Head of caudate nucleus (tissue), 42 donors: Measurements from ENCODE around the gene MBOAT7.
A peak's percentile ranks its signal among the peaks of the same experiment; 100 is the strongest.
"Not testable (repeated sequence)": the region's sequence is repeated elsewhere in the genome, so short reads cannot be mapped to it uniquely, and the experiment has no call there.

Experiments
- DNase-seq, 42 donors: peaks; one replicate each; pipeline versions ENCODE4 v3.0.0 to v3.0.0-alpha.2; 2020 to 2021; ENCODE audit warnings: mixed read lengths in 7 of 42
- intact Hi-C: fragments of 100-400 bp; cut with DNase I; formaldehyde crosslinking; loops from one replicate; pipeline ENCODE4 v1.15.0; 2022

Gene MBOAT7

GRCh38 chr19:54191811-54192453 is 2.6 kb upstream of the MBOAT7 start:
- DNase-seq = no peak
- intact Hi-C loops = no loop called here

DNA sequence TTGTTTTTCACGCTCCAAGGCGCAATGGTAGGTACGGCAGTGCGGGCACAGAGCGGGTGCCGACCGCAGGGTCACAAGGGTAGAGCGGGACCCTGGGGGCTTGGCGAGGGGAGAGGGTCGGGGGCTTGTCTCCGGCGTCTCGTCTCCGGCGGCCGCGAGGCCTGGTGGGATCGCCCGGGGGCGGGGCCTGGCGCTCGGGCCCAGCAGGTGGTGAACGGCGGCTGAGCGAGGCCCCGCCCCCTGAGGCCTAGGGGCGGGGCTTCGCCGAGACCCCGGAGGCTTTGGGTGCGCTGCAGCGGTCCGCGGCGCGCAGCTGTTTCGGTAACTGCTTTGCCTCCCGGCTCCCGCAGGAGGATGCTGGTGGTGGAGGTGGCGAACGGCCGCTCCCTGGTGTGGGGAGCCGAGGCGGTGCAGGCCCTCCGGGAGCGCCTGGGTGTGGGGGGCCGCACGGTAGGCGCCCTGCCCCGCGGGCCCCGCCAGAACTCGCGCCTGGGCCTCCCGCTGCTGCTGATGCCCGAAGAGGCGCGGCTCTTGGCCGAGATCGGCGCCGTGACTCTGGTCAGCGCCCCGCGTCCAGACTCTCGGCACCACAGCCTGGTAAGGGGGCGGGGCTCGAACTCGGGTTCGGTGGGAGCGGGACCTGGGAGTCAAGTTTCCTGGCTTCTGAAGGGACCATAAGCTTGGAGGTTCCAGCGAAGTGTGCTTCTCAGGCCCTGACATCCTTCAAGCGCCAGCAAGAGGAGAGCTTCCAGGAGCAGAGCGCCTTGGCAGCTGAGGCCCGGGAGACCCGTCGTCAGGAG is 1.8 kb upstream of the MBOAT7 start, which contains the start of gene TSEN34:
TSS of gene TSEN34 (plus strand) at position 298 of the 800 bp plus-strand sequence. CDS start at position 355, 57 bp downstream.
- intact Hi-C loops = no loop called here
- peak in 40 of 42 donors; percentile 64 to 93 (median 86) for DNase-seq

DNA sequence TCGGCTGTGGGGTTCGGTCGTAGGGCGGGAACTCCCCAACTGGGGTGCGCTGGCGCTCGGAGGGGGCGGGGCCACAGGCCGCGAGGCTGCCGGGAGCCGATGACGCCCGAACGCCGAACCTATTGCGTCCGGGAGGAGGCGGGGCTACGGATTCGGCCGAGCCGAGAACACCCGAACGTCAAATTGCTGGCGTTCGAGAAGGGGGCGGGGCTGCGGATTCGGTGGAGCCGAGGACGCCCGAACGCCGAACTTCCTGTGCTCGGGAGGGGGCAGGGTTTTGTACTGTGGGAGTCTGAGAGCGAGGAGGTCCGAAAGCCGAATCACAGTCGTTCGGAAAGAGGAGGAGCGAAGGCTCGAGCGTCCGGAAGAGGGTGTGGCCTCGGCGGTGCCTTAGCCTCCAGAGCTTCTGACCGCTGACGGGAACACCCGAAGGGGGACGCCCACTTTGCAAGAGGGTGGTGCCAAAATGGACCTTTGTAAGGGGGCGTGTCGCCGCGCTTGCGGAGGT is 1.2 kb upstream of the MBOAT7 start:
- DNase-seq = peak; percentile 99 to 100 (median 100)
- intact Hi-C loops = loop anchor here (1.0 kb wide), 1 partner anchor 10 kb away; the partner anchor contains the start of gene RPS9

- intact Hi-C loops = loop anchor here (1.0 kb wide), 1 partner anchor 10 kb away; the partner anchor contains the start of gene RPS9
- DNase-seq = peak; percentile 99 to 100 (median 100)
Observed at GRCh38 chr19:54189735-54190502, 539 bp upstream of the MBOAT7 start.

DNA sequence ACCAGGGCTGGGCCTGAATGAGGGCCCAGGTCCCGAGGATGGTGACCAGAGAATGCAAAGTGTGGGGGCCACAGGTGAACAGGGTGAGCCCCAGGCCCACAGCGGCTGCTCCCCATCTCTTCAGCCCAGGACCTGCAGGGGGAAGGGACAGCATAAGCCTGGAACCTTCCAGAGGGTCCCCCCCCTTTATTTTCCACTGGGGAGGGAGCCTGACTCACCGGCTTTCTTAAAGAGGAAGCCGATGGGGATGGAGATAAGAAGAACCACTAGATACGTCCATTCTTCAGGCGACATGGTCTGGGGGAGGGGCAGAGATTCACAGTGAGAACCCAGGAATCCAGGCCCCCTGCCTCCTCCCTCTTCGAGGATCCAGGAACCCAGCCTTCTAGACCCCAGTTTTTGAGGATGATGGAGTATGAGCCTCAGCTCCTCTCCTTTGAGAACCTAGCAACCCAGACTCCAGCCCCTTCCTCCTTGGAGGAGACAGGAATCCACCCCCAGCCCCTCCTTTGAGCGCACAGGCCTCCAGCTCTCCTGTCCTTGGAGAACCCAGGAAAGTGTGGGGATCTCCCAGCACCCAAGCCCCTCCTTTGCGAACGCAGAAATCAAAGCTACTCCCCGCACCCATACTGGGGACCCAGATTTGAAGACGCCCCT is 1.0 kb downstream of the MBOAT7 start:
- peak in 4 of 42 donors; percentile 15 to 52 (median 40) for DNase-seq
- intact Hi-C loops = no loop called here

DNA sequence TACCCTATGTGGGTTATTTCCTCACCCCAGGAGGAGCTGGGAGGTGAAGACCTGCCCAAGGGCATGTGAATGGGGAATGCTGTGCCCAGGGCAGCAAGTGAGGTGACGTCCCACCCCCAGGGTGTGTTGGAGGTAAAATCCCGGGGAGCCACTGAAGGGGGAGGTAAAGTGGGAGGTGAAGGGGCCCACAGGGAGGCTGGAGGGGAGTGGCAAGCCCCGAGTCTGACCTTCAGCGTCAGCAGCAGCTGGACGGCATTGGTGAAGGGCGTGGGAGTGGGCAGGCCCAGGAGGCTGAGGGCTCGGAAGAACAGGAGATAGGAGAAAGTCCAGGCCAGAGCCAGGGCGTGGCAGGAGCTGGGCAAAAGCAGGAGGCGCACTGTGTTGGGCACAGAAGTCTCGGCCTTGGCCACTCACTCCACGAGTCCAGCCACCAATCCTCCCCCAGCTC is 2.4 kb downstream of the MBOAT7 start:
- no peak for DNase-seq
- intact Hi-C loops = no loop called here

GRCh38 chr19:54186351-54186750 is 3.0 kb downstream of the MBOAT7 start:
- no peak for DNase-seq
- intact Hi-C loops = no loop called here

DNA sequence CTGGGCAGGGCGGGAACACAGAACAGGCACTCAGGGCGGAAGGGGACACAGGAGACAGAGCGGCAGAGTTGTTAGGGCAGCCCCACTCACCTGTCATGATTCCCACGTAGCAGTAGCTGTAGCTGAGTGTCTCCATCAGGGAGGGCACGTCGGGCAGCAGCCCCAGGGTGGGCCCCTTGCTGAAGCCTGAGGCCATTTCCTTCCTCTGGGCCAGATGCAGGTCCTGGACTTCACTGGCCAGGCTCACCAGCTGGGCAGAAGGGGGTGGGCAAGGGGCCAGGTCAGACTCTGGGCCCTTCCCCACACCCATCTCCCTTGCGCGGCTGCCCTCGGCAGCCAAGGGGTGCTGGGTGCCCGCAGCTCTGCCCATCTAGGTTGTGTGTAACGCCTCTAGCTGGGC is 5.9 kb downstream of the MBOAT7 start:
- DNase-seq = no peak
- intact Hi-C loops = no loop called here

DNA sequence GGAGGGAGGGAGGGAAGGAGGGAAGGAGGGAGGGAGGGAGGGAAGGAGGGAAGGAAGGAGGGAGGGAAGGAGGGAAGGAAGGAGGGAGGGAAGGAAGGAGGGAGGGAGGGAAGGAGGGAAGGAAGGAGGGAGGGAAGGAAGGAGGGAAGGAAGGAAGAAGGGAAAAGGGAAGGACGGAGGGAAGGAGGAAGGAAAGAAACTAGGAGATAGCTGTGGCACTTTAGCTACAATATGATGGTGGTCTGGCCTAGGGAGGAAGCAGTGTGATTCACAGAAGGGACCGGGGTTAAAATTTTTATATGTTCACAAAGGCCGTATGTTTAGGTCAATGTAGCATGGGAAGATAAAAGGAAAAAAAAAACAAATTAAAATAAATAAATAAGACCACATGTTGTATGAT is 7.5 kb downstream of the MBOAT7 start:
- intact Hi-C loops, DNase-seq: not testable (repeated sequence)

DNA sequence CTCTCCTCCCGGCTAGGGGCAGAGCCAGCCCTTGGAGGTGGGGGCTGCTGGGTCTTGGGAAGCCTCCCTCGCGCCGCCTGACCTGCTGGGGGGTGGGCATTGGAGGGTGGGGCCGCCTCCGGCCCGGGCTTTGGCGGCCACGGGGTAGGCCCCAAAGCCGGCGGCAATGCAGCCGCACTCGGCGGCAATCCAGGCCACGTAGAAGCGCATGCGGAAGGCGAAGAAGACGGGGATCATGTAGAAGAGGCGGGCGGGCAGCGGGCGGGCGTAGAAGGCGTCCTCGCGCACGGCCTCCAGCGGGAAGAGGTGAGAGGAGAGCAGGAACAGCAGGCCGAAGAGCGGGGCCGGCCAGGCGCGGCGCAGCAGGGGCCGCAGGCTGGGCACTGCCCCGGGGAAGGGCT is 8.7 kb downstream of the MBOAT7 start:
- no peak for DNase-seq
- intact Hi-C loops = no loop called here

DNA sequence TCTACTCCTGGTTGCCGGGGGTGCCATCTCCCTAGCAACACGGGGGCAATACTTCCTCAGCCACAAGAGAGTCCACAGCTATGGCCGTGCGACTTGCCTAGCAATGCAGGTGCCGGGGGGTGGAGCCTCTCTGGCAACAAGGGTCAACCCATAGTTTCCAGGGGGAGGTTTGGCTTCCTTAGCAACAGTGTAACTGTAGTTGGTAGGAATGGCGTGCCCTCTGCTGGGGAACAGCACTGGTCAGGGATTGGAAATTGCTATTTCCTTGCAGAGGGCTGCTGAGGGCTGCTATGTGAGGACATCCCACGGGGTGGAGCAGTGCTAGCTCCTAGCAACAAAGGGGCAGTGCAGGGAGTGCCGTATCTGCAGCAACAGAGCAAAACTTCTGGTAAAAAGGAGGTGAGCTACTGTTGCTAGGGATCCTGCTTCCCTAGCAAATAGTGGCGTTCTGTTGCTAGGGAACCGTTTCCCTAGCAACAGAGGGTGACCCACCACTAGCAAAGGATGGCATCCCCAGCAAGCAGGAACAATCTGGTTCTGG is 9.4 kb downstream of the MBOAT7 start:
- intact Hi-C loops = no loop called here

DNA sequence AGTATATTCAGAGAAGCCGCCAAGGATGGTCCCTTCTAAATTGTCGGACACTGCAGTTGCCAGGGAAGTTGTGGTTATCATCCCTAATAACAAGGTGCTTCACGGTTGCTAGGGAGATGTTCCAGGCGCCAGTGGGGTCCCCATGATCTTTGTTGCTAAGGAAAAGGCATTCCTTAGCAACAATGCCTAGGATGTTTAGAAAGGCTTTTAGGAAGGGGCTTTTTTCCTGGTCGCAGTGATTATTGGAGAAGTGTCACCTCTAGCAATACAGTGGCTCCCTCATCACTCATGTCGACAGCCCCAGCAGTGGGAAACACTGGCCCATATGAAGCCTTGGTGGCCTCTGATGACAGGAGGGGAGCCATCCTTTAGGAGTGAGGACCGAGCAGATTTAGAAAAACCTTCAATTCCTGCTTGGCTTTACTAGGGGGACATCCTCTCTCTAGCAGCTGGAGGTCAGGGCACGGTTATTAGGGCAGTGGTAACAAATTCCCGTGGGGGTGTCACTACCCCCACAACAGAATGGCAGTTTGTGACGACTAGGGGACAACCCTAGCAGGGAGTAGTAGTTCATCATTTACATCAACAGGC is 10.0 kb downstream of the MBOAT7 start:
- intact Hi-C loops = no loop called here
- DNase-seq = no peak

More for the DNA sequence above, 9.4 kb downstream of the MBOAT7 start:
- peak in 38 of 42 donors; percentile 37 to 88 (median 66) for DNase-seq

- DNase-seq = peak in 39 of 42 donors; percentile 28 to 75 (median 61)
- intact Hi-C loops = no loop called here
Observed at GRCh38 chr19:54178581-54179261, 10.7 kb downstream of the MBOAT7 start.

DNA sequence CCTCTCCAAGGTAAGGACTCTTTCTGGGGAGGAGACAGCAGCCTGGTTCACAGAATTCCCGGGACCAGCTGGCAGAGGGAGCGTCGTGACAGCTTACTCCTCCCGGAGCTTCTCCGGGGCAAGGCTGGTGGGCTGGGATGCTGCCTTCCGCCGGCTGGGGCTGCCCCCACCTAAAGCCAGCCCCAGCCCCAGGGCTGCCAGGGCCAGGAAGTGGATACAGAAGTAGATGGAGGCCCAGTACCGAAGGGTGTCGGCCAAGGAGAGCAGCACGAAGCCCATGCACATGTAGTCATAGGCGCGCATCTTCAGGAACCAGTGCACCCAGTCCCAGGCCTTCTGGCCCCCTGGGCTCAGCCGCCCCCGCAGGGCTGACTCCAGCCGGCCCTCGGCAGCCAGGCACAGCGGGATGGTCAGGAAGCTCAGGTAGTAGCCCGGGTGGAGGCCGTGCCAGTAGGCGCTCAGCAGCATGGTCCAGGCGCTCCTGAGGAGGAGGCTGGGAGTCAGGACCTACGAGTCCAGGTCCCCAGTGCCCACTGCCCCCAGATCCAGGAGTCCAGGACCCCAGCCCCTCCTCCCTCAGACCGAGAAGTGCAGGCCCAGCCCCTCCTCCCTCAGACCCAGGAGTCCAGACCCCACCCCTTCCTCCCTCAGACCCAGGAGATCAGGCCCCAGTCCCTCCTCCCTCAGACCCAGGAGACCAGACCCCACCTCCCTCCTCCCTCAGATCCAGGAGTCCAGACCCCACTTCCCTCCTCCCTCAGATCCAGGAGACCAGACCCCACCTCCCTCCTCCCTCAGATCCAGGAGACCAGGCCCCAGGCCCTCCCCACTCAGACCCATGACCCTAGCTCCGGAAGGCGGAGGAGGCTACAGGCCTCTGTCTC is 15.2 kb downstream of the MBOAT7 start:
- DNase-seq = no peak
- intact Hi-C loops = no loop called here

GRCh38 chr19:54173359-54173699 is 16.1 kb downstream of the MBOAT7 start:
- DNase-seq = no peak
- intact Hi-C loops = no loop called here

- intact Hi-C loops = no loop called here
- no peak for DNase-seq
Observed at GRCh38 chr19:54172471-54173358, 16.7 kb downstream of the MBOAT7 start, which contains the start of gene TMC4. TMC4 (minus strand) TSS chr19:54173160; CDS start chr19:54173117, 43 bp downstream.
